KMS-11 (cell line): ENCODE results near the gene ZSWIM6.

ENCODE experiments used
- H2AFZ ChIP-seq: fragments of 200-600 bp; sonication (generic); 2 replicates; pipeline ENCODE4 v1.6.1; 2016; ENCODE audit warnings: antibody characterized with exemption, mixed run types, low read depth
- H3K27ac ChIP-seq: fragments of 200-600 bp; sonication (generic); 2 replicates; pipeline ENCODE4 v1.6.1; 2016; ENCODE audit warnings: mild to moderate bottlenecking, mixed run types
- H3K27me3 ChIP-seq: fragments of 200-600 bp; sonication (generic); 2 replicates; pipeline ENCODE4 v1.6.1; 2017; ENCODE audit warnings: mild to moderate bottlenecking, low read depth, mixed run types, moderate library complexity; ENCODE audit not compliant: insufficient read depth
- H3K36me3 ChIP-seq: fragments of 200-600 bp; sonication (generic); 2 replicates; pipeline ENCODE4 v1.6.1; 2017; ENCODE audit warnings: mild to moderate bottlenecking, mixed run types; ENCODE audit not compliant: insufficient read depth
- H3K4me1 ChIP-seq: fragments of 200-600 bp; sonication (generic); 2 replicates; pipeline ENCODE4 v1.6.1; 2016; ENCODE audit warnings: mild to moderate bottlenecking, low read depth, mixed run types; ENCODE audit not compliant: poor library complexity, severe bottlenecking
- H3K4me2 ChIP-seq: fragments of 200-600 bp; sonication (generic); 2 replicates; pipeline ENCODE4 v1.7.0; 2016; ENCODE audit warnings: mild to moderate bottlenecking, mixed run types
- H3K4me3 ChIP-seq: fragments of 200-600 bp; sonication (generic); IDR thresholded peaks from 2 replicates; pipeline ENCODE4 v1.6.1; 2017; ENCODE audit warnings: low read depth, low read length, mixed read lengths; ENCODE audit not compliant: insufficient read depth
- H3K79me2 ChIP-seq: fragments of 200-600 bp; sonication (generic); 2 replicates; pipeline ENCODE4 v1.6.1; 2016; ENCODE audit warnings: low read depth, mixed run types; ENCODE audit not compliant: insufficient read depth
- H3K9ac ChIP-seq: fragments of 200-600 bp; sonication (generic); 2 replicates; pipeline ENCODE4 v1.6.1; 2016; ENCODE audit warnings: mild to moderate bottlenecking, mixed run types
- H4K20me1 ChIP-seq: fragments of 200-600 bp; sonication (generic); 2 replicates; pipeline ENCODE4 v1.6.1; 2016; ENCODE audit warnings: mild to moderate bottlenecking, mixed run types; ENCODE audit not compliant: insufficient read depth
- CTCF ChIP-seq: fragments of 200-600 bp; sonication (generic); conservative IDR thresholded peaks from 2 replicates; pipeline ENCODE4 v1.6.1; 2017; ENCODE audit warnings: low read depth, mild to moderate bottlenecking, antibody characterized with exemption, low read length, moderate library complexity, mixed read lengths

The ZSWIM6 gene

GRCh38 chr5:61519728-61520277, 187.7 kb downstream of the ZSWIM6 start:
- Histone ChIP-seq H3K27me3 (no peaks in the 10 kb centered on the region), H3K4me2 (no peak overlapping the region), H4K20me1 (no peaks in the 10 kb centered on the region), H3K9ac (no peak overlapping the region), H3K27ac (no peak overlapping the region), H3K4me1 (no peaks in the 10 kb centered on the region), H3K79me2 (no peaks in the 10 kb centered on the region; the same call in 1 of the 2 replicates), H3K4me3 (no peak overlapping the region), H2AFZ (no peak overlapping the region), H3K36me3 (no peaks in the 10 kb centered on the region)
- no peak for TF ChIP-seq CTCF

- Histone ChIP-seq H3K79me2 (no peaks in the 10 kb centered on the region; the same call in 1 of the 2 replicates), H4K20me1 (no peaks in the 10 kb centered on the region), H3K4me2 (no peak overlapping the region), H3K27me3 (no peaks in the 10 kb centered on the region), H3K27ac (no peak overlapping the region), H3K4me3 (no peak overlapping the region), H3K36me3 (no peaks in the 10 kb centered on the region), H2AFZ (no peak overlapping the region), H3K9ac (no peak overlapping the region), H3K4me1 (no peaks in the 10 kb centered on the region)
- TF ChIP-seq CTCF: no peak
These were observed 191.0 kb downstream of the ZSWIM6 start for GRCh38 chr5:61523073-61523472.

GRCh38 chr5:61523997-61524396, 191.9 kb downstream of the ZSWIM6 start:
- no peaks in the 10 kb centered on the region for H4K20me1 ChIP-seq
- H3K4me3 ChIP-seq: no peak overlapping the region
- H3K4me1 ChIP-seq: no peaks in the 10 kb centered on the region
- no peaks in the 10 kb centered on the region; the same call in 1 of the 2 replicates for H3K79me2 ChIP-seq
- no peak overlapping the region for H3K27ac ChIP-seq
- no peak overlapping the region for H3K4me2 ChIP-seq
- no peak for TF ChIP-seq CTCF
- H3K27me3 ChIP-seq: no peaks in the 10 kb centered on the region
- no peak overlapping the region for H2AFZ ChIP-seq
- H3K36me3 ChIP-seq: no peaks in the 10 kb centered on the region
- H3K9ac ChIP-seq: no peak overlapping the region

DNA sequence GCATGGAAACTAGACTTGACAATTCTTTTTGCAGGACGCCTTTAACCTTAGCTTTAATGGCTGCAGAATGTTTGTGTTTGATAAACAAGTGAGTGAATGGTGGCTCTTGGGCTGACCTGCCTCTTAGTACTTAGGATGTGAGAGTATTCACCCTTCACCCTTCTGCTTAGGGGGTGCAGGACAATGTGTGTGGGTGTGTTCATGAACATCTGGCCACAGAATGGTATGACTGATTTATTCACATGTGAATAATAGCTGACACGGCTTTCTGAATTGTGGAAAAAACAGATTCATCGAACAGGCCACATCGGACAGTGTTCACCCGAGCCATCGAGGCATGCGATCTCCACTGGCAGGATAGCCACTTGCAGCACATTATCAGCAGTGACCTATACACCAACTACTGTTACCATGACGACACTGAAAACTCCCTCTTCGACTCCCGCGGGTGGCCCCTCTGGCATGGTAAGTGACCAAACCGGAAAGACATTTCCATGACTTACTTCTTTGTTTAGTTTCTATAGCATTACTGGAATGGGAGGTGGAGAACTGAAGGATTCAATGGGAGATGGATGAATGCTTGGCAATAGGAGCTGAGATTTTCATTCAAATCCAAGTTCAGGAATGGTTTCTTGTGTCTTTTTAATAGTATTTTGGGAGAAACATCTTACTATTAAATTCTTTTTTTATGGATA, 193.6 kb downstream of the ZSWIM6 start:
- no peaks in the 10 kb centered on the region for H3K4me1 ChIP-seq
- no peaks in the 10 kb centered on the region for H3K36me3 ChIP-seq
- H3K27ac ChIP-seq: no peak overlapping the region
- H3K27me3 ChIP-seq: no peaks in the 10 kb centered on the region
- H3K9ac ChIP-seq: no peak overlapping the region
- H3K4me2 ChIP-seq: no peak overlapping the region
- no peaks in the 10 kb centered on the region for H3K79me2 ChIP-seq
- H3K4me3 ChIP-seq: no peak overlapping the region
- no peak overlapping the region for H2AFZ ChIP-seq
- H4K20me1 ChIP-seq: no peaks in the 10 kb centered on the region
- TF ChIP-seq CTCF: no peak
